NCI-H1694 treated with DMSO at 0.1 percent for 48 hours (cell line): ENCODE results near the gene MED9.

Experiments used
- DNase-seq: peaks from one replicate; lab custom pipeline; 2025; lab: John Stamatoyannopoulos, UW

Gene MED9

DNA sequence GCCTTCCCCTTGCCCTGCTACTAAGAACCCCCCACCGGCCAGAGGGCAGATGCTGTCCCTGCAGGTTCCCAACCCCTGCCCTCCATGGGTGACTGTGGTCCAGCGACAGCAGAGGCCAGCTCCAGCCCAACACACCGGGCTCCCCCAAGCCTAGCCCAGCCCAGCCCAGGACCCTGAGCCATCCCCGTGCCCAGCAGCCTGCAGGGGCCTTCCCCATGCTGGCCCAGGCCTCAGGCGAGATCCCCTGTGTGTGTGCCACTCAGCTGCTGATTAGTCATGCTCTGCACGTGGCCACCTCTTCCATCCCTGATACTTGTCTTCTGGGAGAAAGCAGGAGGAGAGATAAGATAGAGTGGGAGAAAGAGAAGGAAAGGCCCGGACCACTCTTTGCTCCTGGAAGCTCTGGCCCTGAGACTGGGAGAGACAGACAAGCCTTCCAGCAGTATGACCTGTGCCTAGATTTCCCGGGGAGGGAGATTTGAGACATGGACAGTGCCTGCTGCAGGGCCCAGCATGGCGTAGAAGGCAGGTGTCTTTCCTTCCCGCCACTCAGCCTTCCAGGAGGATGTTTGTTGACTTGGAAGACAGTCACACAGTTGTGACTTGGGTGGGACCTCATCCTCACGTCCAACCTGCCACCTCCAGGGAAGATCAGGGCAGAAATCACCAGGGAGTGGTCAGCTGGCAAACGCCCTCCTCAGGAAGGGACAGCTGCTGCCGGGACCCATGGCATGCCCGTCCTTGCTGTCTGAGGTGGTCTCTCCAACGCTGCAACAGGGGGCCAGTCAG, 60.7 kb downstream of the MED9 start:
- no peak for DNase-seq

DNA sequence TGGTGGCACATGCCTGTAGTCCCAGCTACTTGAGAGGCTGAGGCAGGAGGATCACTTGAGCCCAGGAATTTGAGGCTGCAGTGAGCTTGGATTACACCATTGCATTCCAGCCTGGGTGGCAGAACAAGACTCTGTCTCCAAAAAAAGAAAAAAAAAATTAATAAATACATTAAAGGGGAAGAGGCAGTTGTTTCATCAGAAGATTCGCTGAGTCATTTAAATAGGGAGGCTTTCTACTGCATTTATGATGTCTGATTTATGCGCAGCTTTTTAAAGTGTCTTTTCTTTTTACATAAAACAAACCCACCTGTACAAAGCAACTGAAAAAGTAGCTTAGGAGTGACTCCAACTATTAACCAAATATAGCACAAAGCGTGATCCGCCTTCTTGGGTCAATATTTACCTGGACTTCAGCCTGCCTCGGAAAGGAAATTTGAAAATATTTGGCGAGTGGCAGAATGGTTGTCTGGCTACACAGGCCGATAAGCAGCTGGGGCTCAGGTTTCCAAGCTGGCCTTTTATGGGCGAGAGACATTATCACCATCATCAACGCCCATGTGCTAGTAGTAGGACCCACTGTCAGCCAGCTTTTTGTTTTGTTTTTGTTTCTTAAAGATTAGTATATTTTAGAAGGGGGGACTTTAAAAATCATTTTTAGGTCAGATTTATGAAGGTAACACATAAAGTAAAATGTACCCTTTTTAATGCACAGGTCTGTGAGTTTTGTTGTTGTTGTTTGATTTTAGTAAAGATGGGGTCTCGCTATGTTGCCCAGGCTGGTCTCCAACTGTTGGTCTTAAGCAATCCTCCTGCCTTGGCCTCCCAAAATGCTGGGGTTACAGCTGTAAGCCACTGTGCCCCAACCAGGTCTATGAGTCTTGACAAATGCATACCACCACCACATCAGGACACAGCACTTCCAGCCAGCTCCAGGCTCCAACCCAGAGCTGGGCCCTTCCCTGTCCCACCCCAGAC, 61.9 kb downstream of the MED9 start:
- no peak for DNase-seq

- DNase-seq: no peak
These were observed 62.8 kb downstream of the MED9 start for GRCh38 chr17:17539591-17539990.

- no peak for DNase-seq
These were observed 63.6 kb downstream of the MED9 start for GRCh38 chr17:17540278-17540906.

GRCh38 chr17:17540935-17541639, 64.3 kb downstream of the MED9 start:
- no peak for DNase-seq

GRCh38 chr17:17541640-17542001, 64.8 kb downstream of the MED9 start:
- DNase-seq: no peak
